Tibial nerve (tissue), 4 donors: ENCODE data around the gene SLC25A30. TPM values are rescaled to one million over a fixed set of nuclear protein-coding genes. Genes with fewer than 3 reads are reported as not detected.
A peak's percentile ranks its signal among the peaks of the same experiment; 100 is the strongest.

ENCODE experiments used
- DNase-seq, 2 donors: peaks; one replicate each; pipeline ENCODE4 v3.0.0-alpha.2; 2019; ENCODE audit warnings: low spot score in 2 of 2
- H3K27ac ChIP-seq, 4 donors: fragments of 200-600 bp; sonication (generic) in 3 of 4; one replicate each; pipeline ENCODE4 v1.5.1; 2017 to 2019; ENCODE audit warnings: mild to moderate bottlenecking in 1 of 4
- H3K27me3 ChIP-seq, 2 donors: fragments of 200-600 bp; sonication (generic) in 1 of 2; one replicate each; pipeline versions ENCODE4 v1.5.1 to v1.6.0; 2017 to 2019
- H3K36me3 ChIP-seq, 3 donors: fragments of 200-600 bp; sonication (generic); one replicate each; pipeline ENCODE4 v1.5.1; 2018 to 2019
- H3K4me1 ChIP-seq, 4 donors: fragments of 200-600 bp; sonication (generic) in 3 of 4; one replicate each; pipeline ENCODE4 v1.5.1; 2017 to 2019
- H3K4me3 ChIP-seq, 4 donors: fragments of 200-600 bp; sonication (generic) in 3 of 4; one replicate each; pipeline ENCODE4 v1.5.1; 2017 to 2019; ENCODE audit warnings: mild to moderate bottlenecking in 1 of 4, moderate library complexity in 1 of 4
- H3K9me3 ChIP-seq, 4 donors: fragments of 200-600 bp; sonication (generic) in 3 of 4; one replicate each; pipeline ENCODE4 v1.5.1; 2017 to 2019
- CTCF ChIP-seq, 5 experiments: fragments of 200-600 bp in 3 of 5; fragments of 450-650 bp in 2 of 5; sonication (generic) in 3 of 5; IDR thresholded peaks; one replicate each; pipeline ENCODE4 v1.5.1; 2016 to 2019; ENCODE audit warnings: antibody characterized with exemption in 5 of 5, mild to moderate bottlenecking in 3 of 5, moderate library complexity in 2 of 5
- EP300 ChIP-seq, 2 donors: sonication (generic); formaldehyde crosslinking; IDR thresholded peaks; one replicate each; pipeline ENCODE4 v1.6.1; 2017; ENCODE audit warnings: antibody characterized with exemption in 2 of 2, mild to moderate bottlenecking in 1 of 2
- POLR2A ChIP-seq, 2 donors: fragments of 450-650 bp; IDR thresholded peaks; one replicate each; pipeline ENCODE4 v1.6.1; 2017; ENCODE audit warnings: antibody characterized with exemption in 2 of 2, mild to moderate bottlenecking in 2 of 2, moderate library complexity in 2 of 2
- WGBS, 2 donors: methylation state at CpG; one replicate each; pipeline ENCODE4 v1.1.5; 2018; 5-methylcytosine and 5-hydroxymethylcytosine counted together
- total RNA-seq, 4 donors: library from RNA; depleted of rRNA; stranded (reverse); fragments of >200 nt; gene quantifications; one replicate each; pipeline ENCODE4 v1.1.0, GENCODE V29; 2016

Gene SLC25A30
- total RNA-seq, 4 donors from 2014 or later: 9.6 to 20.1 (median 12.0) TPM

GRCh38 chr13:45403081-45403480, 15.1 kb downstream of the SLC25A30 start:
- no peak for DNase-seq
- TF ChIP-seq EP300 (IDR thresholded peaks at IDR 0.05) (no peak), CTCF (IDR thresholded peaks at IDR 0.05) (no peak), POLR2A (IDR thresholded peaks at IDR 0.05) (no peak)
- 93 to 94% methylated on average over 3 of the region's 3 CpGs for WGBS, 2 donors
- H3K27ac ChIP-seq: no peak overlapping the region
- peaks cover 0 to 95% (median 4%) of the 10 kb centered on the region in 3 donors for H3K36me3 ChIP-seq
- H3K4me1 ChIP-seq: no peaks in the 10 kb centered on the region
- no peaks in the 10 kb centered on the region for H3K9me3 ChIP-seq
- no peak overlapping the region for H3K4me3 ChIP-seq
- H3K27me3 ChIP-seq: no peaks in the 10 kb centered on the region

GRCh38 chr13:45402641-45403040, 15.5 kb downstream of the SLC25A30 start:
- H3K4me3 ChIP-seq: no peak overlapping the region
- no peaks in the 10 kb centered on the region for H3K27me3 ChIP-seq
- no peak for DNase-seq
- H3K9me3 ChIP-seq: no peaks in the 10 kb centered on the region
- TF ChIP-seq CTCF (IDR thresholded peaks at IDR 0.05): no peak
- TF ChIP-seq POLR2A (IDR thresholded peaks at IDR 0.05): no peak
- TF ChIP-seq EP300 (IDR thresholded peaks at IDR 0.05): no peak
- H3K36me3 ChIP-seq: peaks cover 0 to 95% (median 4%) of the 10 kb centered on the region in 3 donors
- WGBS, 2 donors: 93% methylated on average over 3 of the region's 3 CpGs
- H3K27ac ChIP-seq: no peak overlapping the region
- no peaks in the 10 kb centered on the region for H3K4me1 ChIP-seq

- TF ChIP-seq EP300 (IDR thresholded peaks at IDR 0.05) (no peak), POLR2A (IDR thresholded peaks at IDR 0.05) (no peak), CTCF (IDR thresholded peaks at IDR 0.05) (no peak)
- 95 to 100% methylated on average over 1 of the region's 1 CpG for WGBS, 2 donors
- no peak overlapping the region for H3K27ac ChIP-seq
- no peak overlapping the region for H3K4me3 ChIP-seq
- no peak for DNase-seq
- no peaks in the 10 kb centered on the region for H3K27me3 ChIP-seq
- peaks cover 0 to 5% (median under 1%) of the 10 kb centered on the region in 4 donors for H3K4me1 ChIP-seq
- H3K36me3 ChIP-seq: peaks cover 0 to 82% (median 4%) of the 10 kb centered on the region in 3 donors
- H3K9me3 ChIP-seq: no peaks in the 10 kb centered on the region
These were observed 16.9 kb downstream of the SLC25A30 start for GRCh38 chr13:45401314-45401713.

GRCh38 chr13:45398877-45399276, 19.3 kb downstream of the SLC25A30 start:
- TF ChIP-seq CTCF (IDR thresholded peaks at IDR 0.05) (no peak), POLR2A (IDR thresholded peaks at IDR 0.05) (no peak), EP300 (IDR thresholded peaks at IDR 0.05) (no peak)
- Histone ChIP-seq H3K9me3 (no peaks in the 10 kb centered on the region), H3K4me1 (peaks cover 0 to 20% (median 9%) of the 10 kb centered on the region in 4 donors), H3K27ac (no peak overlapping the region), H3K4me3 (no peak overlapping the region), H3K27me3 (no peaks in the 10 kb centered on the region), H3K36me3 (peaks cover 0 to 69% (median 4%) of the 10 kb centered on the region in 3 donors)
- 85 to 90% methylated on average over 4 of the region's 4 CpGs for WGBS, 2 donors
- DNase-seq: no peak

GRCh38 chr13:45396533-45397095, 21.6 kb downstream of the SLC25A30 start:
- TF ChIP-seq CTCF (IDR thresholded peaks at IDR 0.05) (no peak), EP300 (IDR thresholded peaks at IDR 0.05) (peak in 1 of 2 donors; percentile 16)
- H3K27ac ChIP-seq: peak overlapping the region in 2 of 4 donors; percentile 1 to 51
- WGBS, 2 donors: 70 to 71% methylated on average over 9 of the region's 9 CpGs

More at GRCh38 chr13:45396533-45397095, 21.6 kb downstream of the SLC25A30 start:
- Histone ChIP-seq H3K4me3 (no peak overlapping the region), H3K9me3 (no peaks in the 10 kb centered on the region), H3K27me3 (no peaks in the 10 kb centered on the region), H3K36me3 (peaks cover 0 to 61% (median 4%) of the 10 kb centered on the region in 3 donors), H3K4me1 (peaks cover 0 to 22% (median 9%) of the 10 kb centered on the region in 4 donors)
- DNase-seq: no peak
